Osteocyte (in vitro differentiated cells): ENCODE data around the gene MED31. TPM values are rescaled to one million over a fixed set of nuclear protein-coding genes. Genes with fewer than 3 reads are reported as not detected.

ENCODE experiments used
- DNase-seq: peaks from one replicate; pipeline ENCODE4 v3.0.0; 2021; ENCODE audit warnings: mixed read lengths; ENCODE audit not compliant: unreplicated experiment; ENCODE audit errors: extremely low spot score
- H3K27ac Mint-ChIP-seq: one replicate; pipeline ENCODE4 v1.8.0; 2021; ENCODE audit warnings: mild to moderate bottlenecking, mixed read lengths; ENCODE audit not compliant: unreplicated experiment
- H3K27me3 Mint-ChIP-seq: one replicate; pipeline ENCODE4 v1.8.0; 2021; ENCODE audit warnings: mixed read lengths; ENCODE audit not compliant: unreplicated experiment
- H3K36me3 Mint-ChIP-seq: one replicate; pipeline ENCODE4 v1.8.0; 2021; ENCODE audit warnings: mixed read lengths; ENCODE audit not compliant: unreplicated experiment
- H3K4me1 Mint-ChIP-seq: one replicate; pipeline ENCODE4 v1.8.0; 2021; ENCODE audit warnings: mixed read lengths; ENCODE audit not compliant: unreplicated experiment
- H3K4me3 Mint-ChIP-seq: one replicate; pipeline ENCODE4 v1.8.0; 2021; ENCODE audit warnings: mild to moderate bottlenecking, moderate library complexity, mixed read lengths; ENCODE audit not compliant: unreplicated experiment
- H3K9me3 Mint-ChIP-seq: one replicate; pipeline ENCODE4 v1.8.0; 2021; ENCODE audit warnings: mixed read lengths; ENCODE audit not compliant: unreplicated experiment
- total RNA-seq: library from RNA; stranded (reverse); gene quantifications from 2 replicates; pipeline ENCODE4 v1.2.1, GENCODE V29; 2021
- TF ChIP-seq, protein P1 (sequence below): fragments of 200-600 bp; sonication (generic); IDR thresholded peaks from 2 replicates; pipeline ENCODE4 v1.5.0; 2021; ENCODE audit warnings: antibody characterized with exemption, mild to moderate bottlenecking, moderate library complexity

Gene MED31
- total RNA-seq, 1 donor from 2014 or later = 17.4 TPM

DNA sequence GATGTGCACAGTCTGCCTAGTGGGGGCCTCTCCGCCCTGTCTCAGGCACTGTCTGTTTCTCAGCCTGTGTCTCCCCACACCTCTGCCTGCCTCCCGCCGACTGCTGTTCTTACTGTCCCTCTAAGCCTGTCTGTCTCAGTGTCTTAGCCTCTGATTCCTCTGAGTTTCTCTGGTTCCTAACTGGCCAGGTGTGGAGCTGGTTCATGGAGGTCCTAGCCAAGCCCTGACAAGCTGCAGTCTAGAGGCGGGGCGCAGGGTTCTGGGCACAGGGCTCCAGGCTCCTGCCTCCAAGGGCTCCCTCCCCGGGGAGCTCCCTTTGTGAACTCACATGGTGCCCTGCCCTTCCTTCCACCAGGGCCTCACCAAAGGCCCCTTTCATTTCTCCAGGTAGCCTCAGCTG, 19.6 kb upstream of the MED31 start:
- Mint-ChIP-seq H3K4me1 (no peaks in the 10 kb centered on the region), H3K27ac (no peak overlapping the region), H3K27me3 (peaks cover 16% of the 10 kb centered on the region), H3K36me3 (no peaks in the 10 kb centered on the region), H3K9me3 (no peaks in the 10 kb centered on the region), H3K4me3 (no peak overlapping the region)
- TF ChIP-seq, protein P1, sequence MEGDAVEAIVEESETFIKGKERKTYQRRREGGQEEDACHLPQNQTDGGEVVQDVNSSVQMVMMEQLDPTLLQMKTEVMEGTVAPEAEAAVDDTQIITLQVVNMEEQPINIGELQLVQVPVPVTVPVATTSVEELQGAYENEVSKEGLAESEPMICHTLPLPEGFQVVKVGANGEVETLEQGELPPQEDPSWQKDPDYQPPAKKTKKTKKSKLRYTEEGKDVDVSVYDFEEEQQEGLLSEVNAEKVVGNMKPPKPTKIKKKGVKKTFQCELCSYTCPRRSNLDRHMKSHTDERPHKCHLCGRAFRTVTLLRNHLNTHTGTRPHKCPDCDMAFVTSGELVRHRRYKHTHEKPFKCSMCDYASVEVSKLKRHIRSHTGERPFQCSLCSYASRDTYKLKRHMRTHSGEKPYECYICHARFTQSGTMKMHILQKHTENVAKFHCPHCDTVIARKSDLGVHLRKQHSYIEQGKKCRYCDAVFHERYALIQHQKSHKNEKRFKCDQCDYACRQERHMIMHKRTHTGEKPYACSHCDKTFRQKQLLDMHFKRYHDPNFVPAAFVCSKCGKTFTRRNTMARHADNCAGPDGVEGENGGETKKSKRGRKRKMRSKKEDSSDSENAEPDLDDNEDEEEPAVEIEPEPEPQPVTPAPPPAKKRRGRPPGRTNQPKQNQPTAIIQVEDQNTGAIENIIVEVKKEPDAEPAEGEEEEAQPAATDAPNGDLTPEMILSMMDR = no peak
- no peak for DNase-seq

DNA sequence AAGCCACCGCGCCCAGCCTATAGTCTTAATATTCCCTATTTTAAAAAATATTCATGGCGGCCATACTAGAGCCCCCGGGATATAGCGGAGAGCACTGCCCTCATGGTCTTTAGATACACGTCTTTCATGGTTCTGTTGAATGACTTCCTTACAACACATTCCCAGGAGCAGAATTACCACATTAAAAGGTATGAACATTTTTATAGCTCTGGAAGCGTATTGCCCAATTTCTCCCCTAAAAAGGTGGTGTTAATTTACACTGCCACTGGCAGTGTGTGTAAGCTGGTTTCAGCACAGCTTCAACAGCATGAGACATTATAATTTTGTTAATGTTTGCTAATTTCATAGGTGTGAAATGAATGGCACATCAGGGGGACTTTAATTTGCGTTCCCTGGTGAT, 19.2 kb upstream of the MED31 start:
- Mint-ChIP-seq H3K27me3 (peaks cover 16% of the 10 kb centered on the region), H3K9me3 (no peaks in the 10 kb centered on the region), H3K27ac (no peak overlapping the region), H3K36me3 (no peaks in the 10 kb centered on the region), H3K4me1 (no peaks in the 10 kb centered on the region), H3K4me3 (no peak overlapping the region)
- no peak for DNase-seq
- TF ChIP-seq, protein P1 = no peak

DNA sequence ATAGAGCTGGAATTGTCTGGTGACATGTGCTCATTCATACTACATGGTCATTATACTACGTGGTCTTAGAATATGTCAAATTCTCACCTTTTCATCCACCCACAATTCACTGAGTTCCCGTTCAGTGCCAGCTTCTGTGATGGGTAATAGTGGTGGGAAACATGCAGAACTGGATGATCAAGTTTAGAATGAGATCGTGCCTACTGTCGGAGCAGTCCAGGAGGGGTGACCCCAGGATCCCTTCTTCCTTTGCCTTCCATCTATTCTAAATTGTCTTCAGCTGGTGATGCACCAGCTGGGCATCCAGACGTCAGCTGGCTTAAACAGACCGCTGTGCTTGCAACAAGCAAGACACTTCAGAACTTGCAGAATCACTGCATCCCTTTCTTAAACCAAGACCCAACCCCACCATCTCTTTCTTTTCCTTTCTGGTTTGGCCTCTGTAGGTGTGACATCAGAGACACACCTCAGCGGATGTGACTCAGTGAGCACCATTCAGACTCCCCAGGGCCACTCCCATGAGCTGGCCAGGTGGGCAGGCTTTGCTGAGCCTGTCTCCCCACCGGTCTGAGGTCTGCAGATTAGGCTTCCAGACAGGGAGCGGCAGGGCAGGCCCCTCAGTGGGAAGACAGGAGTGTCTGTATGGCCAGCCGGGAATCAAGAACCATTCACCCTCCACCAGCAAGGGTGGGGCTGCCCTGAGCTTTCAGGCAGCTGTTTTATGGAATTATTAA, 18.2 kb upstream of the MED31 start:
- Mint-ChIP-seq H3K36me3 (no peaks in the 10 kb centered on the region), H3K27ac (no peak overlapping the region), H3K4me1 (no peaks in the 10 kb centered on the region), H3K4me3 (no peak overlapping the region), H3K27me3 (peaks cover 16% of the 10 kb centered on the region), H3K9me3 (no peaks in the 10 kb centered on the region)
- DNase-seq = no peak
- TF ChIP-seq, protein P1 = no peak

DNA sequence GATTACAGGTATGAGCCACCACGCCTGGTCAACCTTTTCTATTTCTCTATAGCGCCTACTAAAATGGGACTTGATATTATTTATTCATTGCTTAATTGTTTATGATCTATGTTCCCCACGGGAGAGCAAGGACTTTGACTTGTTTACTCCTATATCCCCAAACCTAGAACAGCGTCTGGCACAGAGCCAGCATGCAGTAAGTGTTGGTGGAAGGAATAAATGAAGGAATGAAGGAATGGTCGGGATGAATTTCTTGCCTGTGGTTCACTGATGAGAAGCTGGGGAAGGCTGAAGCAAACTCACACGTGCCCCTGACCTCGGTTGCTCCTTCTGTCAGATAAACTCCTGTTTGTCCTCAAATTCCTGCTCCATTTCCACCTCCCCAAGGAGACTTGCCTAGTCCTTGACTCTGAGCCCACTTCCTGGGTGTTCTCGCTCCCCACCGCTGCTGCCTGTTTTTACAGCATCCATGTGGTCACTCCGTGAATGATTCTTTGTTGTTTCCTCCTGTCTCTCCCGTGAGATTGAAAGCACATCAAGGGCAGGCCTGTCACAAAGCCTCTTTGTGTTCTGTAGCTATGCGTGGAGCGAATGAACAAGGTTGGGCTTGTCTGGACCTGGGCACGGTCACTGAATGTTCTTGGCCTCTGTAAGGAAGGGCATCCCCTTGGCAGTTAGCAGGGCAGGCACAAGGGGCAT, 17.5 kb upstream of the MED31 start:
- Mint-ChIP-seq H3K27me3 (peaks cover 20% of the 10 kb centered on the region), H3K4me3 (no peak overlapping the region)

DNA sequence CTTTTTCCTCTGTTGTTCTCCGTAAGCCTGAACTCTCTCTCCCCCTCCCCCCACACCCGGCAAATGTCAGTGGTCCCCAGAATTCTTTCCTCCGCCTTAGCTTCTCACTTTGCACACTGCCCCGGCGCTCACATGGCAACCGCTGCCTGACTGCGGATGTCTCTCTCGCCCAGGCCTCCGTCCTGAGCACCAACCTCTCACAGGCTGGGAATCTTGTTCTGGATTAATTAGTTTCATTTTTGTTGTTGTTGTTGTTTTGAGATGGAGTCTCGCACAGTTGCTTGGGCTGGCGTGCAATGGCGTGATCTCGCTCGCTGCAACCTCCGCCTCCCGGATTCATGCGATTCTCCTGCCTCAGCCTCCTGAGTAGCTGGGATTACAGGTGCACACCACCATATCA, 16.8 kb upstream of the MED31 start:
- no peaks in the 10 kb centered on the region for H3K36me3 Mint-ChIP-seq

More for the DNA sequence above, 17.5 kb upstream of the MED31 start:
- no peak overlapping the region for H3K27ac Mint-ChIP-seq
- H3K9me3 Mint-ChIP-seq = no peaks in the 10 kb centered on the region
- H3K4me1 Mint-ChIP-seq = no peaks in the 10 kb centered on the region
- TF ChIP-seq, protein P1 = no peak
- H3K36me3 Mint-ChIP-seq = no peaks in the 10 kb centered on the region
- DNase-seq = no peak

More for the DNA sequence above, 16.8 kb upstream of the MED31 start:
- no peaks in the 10 kb centered on the region for H3K4me1 Mint-ChIP-seq
- H3K27ac Mint-ChIP-seq = no peak overlapping the region
- no peak for DNase-seq
- H3K4me3 Mint-ChIP-seq = no peak overlapping the region
- H3K27me3 Mint-ChIP-seq = peaks cover 20% of the 10 kb centered on the region
- TF ChIP-seq, protein P1 = no peak
- no peaks in the 10 kb centered on the region for H3K9me3 Mint-ChIP-seq
